ENCODE data around the gene RANBP3. TPM values are rescaled to one million over a fixed set of nuclear protein-coding genes. Genes with fewer than 3 reads are reported as not detected.

RANBP3 gene
- total and polyA plus RNA-seq, 4 donors = 42.0 to 88.6 (median 63.0) TPM

DNA sequence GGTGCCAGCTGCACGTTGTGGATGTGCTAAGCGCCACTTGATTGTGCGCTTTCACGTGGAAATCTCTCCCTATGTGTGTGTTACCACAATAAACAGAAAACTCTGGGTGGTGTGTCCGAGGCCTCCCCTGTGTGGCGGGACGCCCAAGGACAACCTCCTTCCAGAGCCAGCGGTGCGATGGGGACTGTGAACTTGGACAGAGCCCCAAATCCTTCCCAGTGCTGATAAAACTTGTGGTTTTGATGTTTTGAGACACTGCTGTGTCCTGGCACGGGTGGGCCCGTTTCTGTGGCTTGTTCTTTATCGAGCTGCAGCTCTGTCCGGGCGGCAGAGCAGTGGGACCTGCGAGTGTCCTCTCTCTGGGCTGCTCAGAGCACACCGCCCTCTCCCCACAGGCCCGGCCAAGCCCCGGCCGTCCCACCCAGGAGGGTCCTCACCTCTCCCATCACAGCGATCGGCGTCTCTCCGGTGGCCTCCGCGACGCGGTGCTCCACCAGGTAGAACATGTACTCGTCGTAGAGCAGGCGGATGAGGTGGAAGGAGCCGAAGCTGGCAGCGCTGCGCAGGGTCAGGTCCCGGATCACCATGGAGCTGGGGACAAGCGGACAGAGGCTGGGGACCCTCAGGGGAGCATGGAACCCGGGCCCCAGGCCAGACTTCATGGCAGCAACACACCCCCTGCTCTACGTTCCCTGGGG, 18.8 kb upstream of the RANBP3 start:
- peaks cover 78% of the 10 kb centered on the region for H3K36me3 ChIP-seq (ENCODE audit: control insufficient read depth, insufficient read depth, low read length)
- H3K27ac ChIP-seq (ENCODE audit: low read depth, low read length) = no peak overlapping the region
- DNase-seq (ENCODE audit: low read depth in 4 of 6, low spot score in 6 of 6) = no peak
- 88% methylated on average over 34 of the region's 37 CpGs for WGBS (ENCODE audit: insufficient coverage)
- H3K9me3 ChIP-seq (ENCODE audit: control insufficient read depth, insufficient read depth, low read length) = no peaks in the 10 kb centered on the region
- no peaks in the 10 kb centered on the region for H3K27me3 ChIP-seq (ENCODE audit: control insufficient read depth, insufficient read depth, low read length)
- no peak overlapping the region for H3K4me3 ChIP-seq (ENCODE audit: low read depth, low read length)
- H3K4me1 ChIP-seq (ENCODE audit: control insufficient read depth, insufficient read depth, low read length) = peaks cover 23% of the 10 kb centered on the region

DNA sequence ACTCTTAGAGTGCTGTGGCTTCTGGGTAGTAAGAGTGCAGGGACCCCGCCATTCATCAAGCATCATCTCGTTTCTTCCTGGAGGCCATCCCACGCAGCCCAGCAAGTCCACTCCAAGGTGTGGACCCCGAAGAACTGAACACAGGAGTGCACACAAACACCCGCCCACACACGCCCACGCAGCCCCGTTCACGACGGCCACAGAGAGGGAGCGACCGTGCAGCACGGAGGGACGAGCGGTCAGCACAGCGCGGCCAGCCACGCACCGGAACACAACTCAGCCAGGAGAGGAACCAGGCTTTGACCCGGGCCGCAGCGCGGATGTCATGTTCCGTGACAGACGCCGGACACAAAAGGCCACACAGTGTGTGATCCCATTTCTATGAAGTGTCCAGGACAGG, 18.2 kb upstream of the RANBP3 start:
- 92% methylated on average over 26 of the region's 26 CpGs for WGBS (ENCODE audit: insufficient coverage)
- Histone ChIP-seq H3K27me3 (ENCODE audit: control insufficient read depth, insufficient read depth, low read length) (no peaks in the 10 kb centered on the region), H3K36me3 (ENCODE audit: control insufficient read depth, insufficient read depth, low read length) (peaks cover 78% of the 10 kb centered on the region), H3K4me3 (ENCODE audit: low read depth, low read length) (no peak overlapping the region), H3K9me3 (ENCODE audit: control insufficient read depth, insufficient read depth, low read length) (no peaks in the 10 kb centered on the region), H3K27ac (ENCODE audit: low read depth, low read length) (no peak overlapping the region), H3K4me1 (ENCODE audit: control insufficient read depth, insufficient read depth, low read length) (peaks cover 23% of the 10 kb centered on the region)
- no peak for DNase-seq (ENCODE audit: low read depth in 4 of 6, low spot score in 6 of 6)

DNA sequence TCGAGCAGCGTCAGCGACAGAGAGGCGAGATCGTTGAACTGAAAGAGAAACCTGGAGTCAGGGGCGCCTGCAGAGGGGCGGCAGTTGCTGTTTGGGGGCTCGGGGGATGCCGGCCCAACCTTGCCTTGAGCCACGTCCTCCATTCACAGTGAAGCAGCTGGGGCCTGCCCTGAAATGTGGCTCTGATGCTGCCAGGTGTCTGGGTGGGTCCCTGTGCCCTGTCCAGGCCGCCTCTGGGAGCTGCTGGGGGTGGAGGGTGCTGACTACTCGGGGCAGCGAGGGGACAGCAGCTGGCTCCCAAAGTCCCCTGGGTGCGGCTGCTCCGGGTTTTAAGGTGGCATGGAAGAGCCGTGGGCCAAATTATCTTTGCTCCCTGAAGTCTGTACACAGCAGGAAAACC, 17.7 kb upstream of the RANBP3 start:
- Histone ChIP-seq H3K36me3 (ENCODE audit: control insufficient read depth, insufficient read depth, low read length) (peaks cover 80% of the 10 kb centered on the region), H3K27me3 (ENCODE audit: control insufficient read depth, insufficient read depth, low read length) (no peaks in the 10 kb centered on the region), H3K27ac (ENCODE audit: low read depth, low read length) (no peak overlapping the region), H3K4me1 (ENCODE audit: control insufficient read depth, insufficient read depth, low read length) (peaks cover 23% of the 10 kb centered on the region), H3K4me3 (ENCODE audit: low read depth, low read length) (no peak overlapping the region), H3K9me3 (ENCODE audit: control insufficient read depth, insufficient read depth, low read length) (no peaks in the 10 kb centered on the region)
- DNase-seq (ENCODE audit: low read depth in 4 of 6, low spot score in 6 of 6) = no peak
- WGBS (ENCODE audit: insufficient coverage) = 90% methylated on average over 16 of the region's 16 CpGs

DNA sequence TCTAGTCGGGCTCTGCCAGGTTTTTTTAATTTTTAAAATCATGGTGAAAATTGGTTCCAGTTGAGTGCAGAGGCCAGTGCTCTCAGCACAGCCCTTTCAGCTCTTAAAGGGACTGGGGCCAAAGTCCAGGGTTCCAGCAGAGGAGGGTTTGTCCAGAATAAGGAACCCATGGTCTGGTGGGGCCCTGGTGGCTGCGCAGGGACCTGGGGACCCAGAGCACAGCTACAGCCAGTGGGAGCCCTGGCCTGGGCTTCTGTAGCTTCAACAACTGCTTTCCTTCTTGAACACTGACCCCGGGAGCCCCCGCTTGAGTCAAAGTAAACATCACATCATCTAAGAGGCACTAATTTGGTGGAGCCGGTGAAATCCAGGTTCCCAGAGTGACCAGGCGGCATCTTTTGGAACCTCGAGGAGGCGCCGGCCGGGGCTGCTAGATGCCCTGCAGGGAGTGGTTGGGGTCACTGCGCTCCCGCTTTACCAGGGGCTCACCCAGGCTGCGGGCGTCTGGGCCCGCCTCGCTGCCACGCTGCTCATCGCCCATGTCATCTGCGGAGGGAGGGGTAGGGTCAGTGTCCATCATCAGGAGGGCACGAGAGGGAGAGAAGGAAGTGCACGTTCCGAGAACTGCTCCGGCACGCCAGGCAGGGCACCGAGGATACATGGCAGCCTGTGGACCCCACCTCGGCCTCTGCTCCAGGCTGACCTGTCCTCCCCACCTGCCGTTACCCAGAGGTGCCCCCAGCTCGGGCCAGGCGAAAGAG, 16.6 kb upstream of the RANBP3 start:
- Histone ChIP-seq H3K27ac (ENCODE audit: low read depth, low read length) (peak overlapping the region; percentile 15), H3K36me3 (ENCODE audit: control insufficient read depth, insufficient read depth, low read length) (peaks cover 71% of the 10 kb centered on the region), H3K27me3 (ENCODE audit: control insufficient read depth, insufficient read depth, low read length) (no peaks in the 10 kb centered on the region), H3K4me1 (ENCODE audit: control insufficient read depth, insufficient read depth, low read length) (peaks cover 23% of the 10 kb centered on the region), H3K4me3 (ENCODE audit: low read depth, low read length) (no peak overlapping the region), H3K9me3 (ENCODE audit: control insufficient read depth, insufficient read depth, low read length) (no peaks in the 10 kb centered on the region)
- 92% methylated on average over 29 of the region's 29 CpGs for WGBS (ENCODE audit: insufficient coverage)
- DNase-seq (ENCODE audit: low read depth in 4 of 6, low spot score in 6 of 6) = no peak

DNA sequence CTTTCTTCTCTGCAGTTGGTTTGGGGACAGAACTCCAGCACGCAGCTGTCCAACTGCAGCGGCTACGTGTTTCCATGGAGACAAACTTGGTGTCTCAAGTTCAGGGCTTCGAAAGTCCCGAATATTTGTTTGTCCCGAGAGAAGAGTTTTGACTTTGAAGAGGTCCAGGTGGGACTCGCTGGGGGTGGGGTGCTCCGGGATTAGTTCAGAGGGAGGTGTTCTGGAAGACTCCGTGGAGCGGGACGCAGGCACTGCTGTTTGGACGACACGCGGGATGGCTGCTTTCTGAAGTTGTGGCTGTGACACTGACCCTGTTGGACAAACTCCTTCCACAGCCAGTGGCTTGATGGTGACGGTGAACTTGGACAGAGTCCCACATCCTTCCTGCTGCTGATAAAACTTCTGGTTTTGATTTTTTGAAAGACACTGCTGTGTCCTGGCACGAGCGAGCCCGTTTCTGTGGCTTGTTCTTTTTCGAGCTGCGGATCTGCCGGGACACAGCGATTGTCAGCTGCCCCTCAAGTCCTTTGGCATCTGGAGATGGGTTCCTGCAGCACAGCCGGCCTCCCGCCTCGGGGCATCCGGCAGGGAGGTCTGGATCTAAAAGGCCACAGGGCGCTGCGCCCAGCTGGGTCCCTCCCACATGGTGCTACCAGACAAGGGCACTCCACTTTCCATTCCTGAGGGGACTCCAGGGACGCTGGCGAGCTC, 15.9 kb upstream of the RANBP3 start:
- peak in 1 of 6 donors; percentile 29 for DNase-seq (ENCODE audit: low read depth in 4 of 6, low spot score in 6 of 6)
- no peak overlapping the region for H3K4me3 ChIP-seq (ENCODE audit: low read depth, low read length)
- WGBS (ENCODE audit: insufficient coverage) = 51% methylated on average over 28 of the region's 30 CpGs
- H3K9me3 ChIP-seq (ENCODE audit: control insufficient read depth, insufficient read depth, low read length) = no peaks in the 10 kb centered on the region
- peaks cover 66% of the 10 kb centered on the region for H3K36me3 ChIP-seq (ENCODE audit: control insufficient read depth, insufficient read depth, low read length)
- peaks cover 23% of the 10 kb centered on the region for H3K4me1 ChIP-seq (ENCODE audit: control insufficient read depth, insufficient read depth, low read length)
- H3K27ac ChIP-seq (ENCODE audit: low read depth, low read length) = peak overlapping the region; percentile 15
- H3K27me3 ChIP-seq (ENCODE audit: control insufficient read depth, insufficient read depth, low read length) = no peaks in the 10 kb centered on the region

DNA sequence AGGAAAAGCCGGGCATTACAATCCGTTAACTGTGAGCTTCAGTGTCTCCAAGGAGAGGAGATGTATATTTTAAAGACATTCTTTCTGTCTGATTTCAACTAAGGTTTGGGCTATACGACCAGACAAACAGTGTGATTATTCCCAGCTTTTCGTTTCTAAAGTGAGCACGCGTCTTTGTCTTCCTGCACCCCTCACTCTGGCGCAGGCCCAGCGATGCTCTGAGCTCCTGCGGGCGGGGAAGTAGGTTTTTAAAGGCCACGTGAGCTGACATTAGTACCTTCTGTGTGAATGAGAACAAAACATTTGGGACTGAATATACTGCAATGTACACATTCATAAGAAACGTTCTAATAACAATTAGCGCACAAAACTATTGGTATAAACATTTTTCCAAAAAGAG, 15.3 kb upstream of the RANBP3 start:
- H3K4me1 ChIP-seq (ENCODE audit: control insufficient read depth, insufficient read depth, low read length) = peaks cover 23% of the 10 kb centered on the region
- 76% methylated on average over 10 of the region's 13 CpGs for WGBS (ENCODE audit: insufficient coverage)
- no peak overlapping the region for H3K27ac ChIP-seq (ENCODE audit: low read depth, low read length)
- no peak overlapping the region for H3K4me3 ChIP-seq (ENCODE audit: low read depth, low read length)
- no peaks in the 10 kb centered on the region for H3K27me3 ChIP-seq (ENCODE audit: control insufficient read depth, insufficient read depth, low read length)
- H3K9me3 ChIP-seq (ENCODE audit: control insufficient read depth, insufficient read depth, low read length) = no peaks in the 10 kb centered on the region
- peak in 1 of 6 donors; percentile 16 for DNase-seq (ENCODE audit: low read depth in 4 of 6, low spot score in 6 of 6)
- H3K36me3 ChIP-seq (ENCODE audit: control insufficient read depth, insufficient read depth, low read length) = peaks cover 60% of the 10 kb centered on the region

DNA sequence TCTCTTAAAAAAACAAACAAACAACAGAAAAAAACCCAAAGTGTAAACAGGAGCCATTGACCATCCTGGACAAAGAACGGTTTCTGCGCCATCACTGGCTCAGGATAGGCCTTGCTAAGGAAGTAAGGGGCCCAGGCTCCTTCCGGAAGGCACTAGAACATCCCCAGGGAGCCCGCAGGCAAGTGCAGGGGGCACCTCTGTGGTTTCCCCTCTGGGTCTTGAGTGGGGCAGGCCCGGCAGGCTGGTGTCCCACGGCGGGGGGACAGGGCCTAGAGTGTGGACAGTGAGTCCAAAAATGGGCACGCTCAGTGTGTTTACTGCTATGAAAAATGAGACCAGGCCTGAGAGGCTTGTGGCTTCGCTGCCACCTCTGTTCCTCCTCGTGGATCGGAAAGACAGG, 14.8 kb upstream of the RANBP3 start:
- peaks cover 55% of the 10 kb centered on the region for H3K36me3 ChIP-seq (ENCODE audit: control insufficient read depth, insufficient read depth, low read length)
- H3K9me3 ChIP-seq (ENCODE audit: control insufficient read depth, insufficient read depth, low read length) = no peaks in the 10 kb centered on the region
- peaks cover 23% of the 10 kb centered on the region for H3K4me1 ChIP-seq (ENCODE audit: control insufficient read depth, insufficient read depth, low read length)
- 84% methylated on average over 11 of the region's 11 CpGs for WGBS (ENCODE audit: insufficient coverage)
- no peaks in the 10 kb centered on the region for H3K27me3 ChIP-seq (ENCODE audit: control insufficient read depth, insufficient read depth, low read length)
- DNase-seq (ENCODE audit: low read depth in 4 of 6, low spot score in 6 of 6) = no peak
- peak overlapping the region; percentile 16 for H3K27ac ChIP-seq (ENCODE audit: low read depth, low read length)
- H3K4me3 ChIP-seq (ENCODE audit: low read depth, low read length) = no peak overlapping the region

DNA sequence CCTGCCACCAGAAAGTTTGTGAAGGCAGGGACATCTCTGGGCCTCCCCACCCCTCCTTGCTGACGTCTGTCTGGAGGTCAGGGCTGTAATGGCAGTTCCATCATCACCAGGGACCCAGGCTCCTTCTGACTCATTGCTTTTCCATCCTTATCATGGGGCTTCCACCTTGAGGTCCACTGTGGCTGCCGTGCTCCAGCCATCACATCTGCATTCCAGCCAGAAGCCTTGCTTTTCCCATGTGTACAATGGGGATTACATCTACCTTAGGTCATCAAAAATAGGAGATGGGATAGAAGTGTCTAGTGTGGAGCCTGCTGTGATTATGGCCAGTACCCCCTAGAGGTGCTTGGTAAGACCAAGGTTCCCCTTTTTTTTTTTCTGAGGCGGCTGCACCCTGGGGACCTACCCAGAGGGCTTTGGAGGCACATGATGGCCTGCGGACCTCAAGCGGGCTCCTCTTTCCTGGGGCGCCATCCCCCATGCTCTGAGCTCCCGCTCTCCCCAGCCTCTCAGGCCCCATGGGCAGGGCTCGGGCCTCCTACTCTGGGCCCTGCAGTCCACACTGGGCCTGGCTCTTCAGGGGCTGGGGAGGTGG, 13.4 kb upstream of the RANBP3 start:
- H3K4me1 ChIP-seq (ENCODE audit: control insufficient read depth, insufficient read depth, low read length) = peaks cover 27% of the 10 kb centered on the region
- H3K4me3 ChIP-seq (ENCODE audit: low read depth, low read length) = no peak overlapping the region
- peaks cover 44% of the 10 kb centered on the region for H3K36me3 ChIP-seq (ENCODE audit: control insufficient read depth, insufficient read depth, low read length)
- no peak overlapping the region for H3K27ac ChIP-seq (ENCODE audit: low read depth, low read length)
- DNase-seq (ENCODE audit: low read depth in 4 of 6, low spot score in 6 of 6) = no peak
- H3K27me3 ChIP-seq (ENCODE audit: control insufficient read depth, insufficient read depth, low read length) = no peaks in the 10 kb centered on the region
- H3K9me3 ChIP-seq (ENCODE audit: control insufficient read depth, insufficient read depth, low read length) = no peaks in the 10 kb centered on the region
- WGBS (ENCODE audit: insufficient coverage) = 96% methylated on average over 5 of the region's 8 CpGs

DNA sequence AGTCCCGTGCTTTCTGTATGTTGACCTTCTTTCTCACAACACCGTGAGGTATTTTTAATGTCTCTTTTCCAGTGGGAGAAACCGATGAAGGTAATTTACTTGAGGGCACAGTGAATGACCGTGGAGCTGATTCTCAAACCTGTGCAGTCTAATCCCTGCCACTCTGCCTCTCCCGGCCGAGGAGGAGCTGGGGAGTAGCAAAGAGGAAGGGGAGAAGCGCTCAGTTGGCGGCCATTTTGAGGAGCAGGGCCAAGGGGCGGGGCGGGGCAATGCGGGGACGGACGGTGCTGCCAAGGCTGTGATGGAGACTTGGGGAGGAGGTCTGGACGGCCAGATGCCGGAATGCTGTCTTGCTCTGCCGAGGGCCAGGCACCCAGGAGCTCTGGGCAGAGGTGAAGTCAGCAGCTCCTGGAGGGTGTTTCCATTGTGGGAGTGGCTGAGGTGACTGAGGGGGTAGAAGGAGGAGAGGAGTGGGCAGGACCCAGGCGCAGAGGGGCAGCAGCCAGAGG, 12.4 kb upstream of the RANBP3 start:
- Histone ChIP-seq H3K36me3 (ENCODE audit: control insufficient read depth, insufficient read depth, low read length) (peaks cover 34% of the 10 kb centered on the region), H3K27me3 (ENCODE audit: control insufficient read depth, insufficient read depth, low read length) (no peaks in the 10 kb centered on the region), H3K9me3 (ENCODE audit: control insufficient read depth, insufficient read depth, low read length) (no peaks in the 10 kb centered on the region), H3K27ac (ENCODE audit: low read depth, low read length) (no peak overlapping the region), H3K4me1 (ENCODE audit: control insufficient read depth, insufficient read depth, low read length) (peaks cover 27% of the 10 kb centered on the region), H3K4me3 (ENCODE audit: low read depth, low read length) (no peak overlapping the region)
- 69% methylated on average over 15 of the region's 17 CpGs for WGBS (ENCODE audit: insufficient coverage)
- DNase-seq (ENCODE audit: low read depth in 4 of 6, low spot score in 6 of 6) = peak in 2 of 6 donors; percentile 19 to 29
